PFSK-1 (cell line): ENCODE measurements around the gene PARVB.

Experiments used
- FOXP2 ChIP-seq: optimal IDR thresholded peaks from 2 replicates; pipeline ENCODE3; 2011; ENCODE audit warnings: borderline replicate concordance, control low read depth, inconsistent platforms; ENCODE audit not compliant: insufficient read depth; ENCODE audit errors: extremely low read length, extremely low read depth
- POLR2AphosphoS5 ChIP-seq: IDR thresholded peaks from 2 replicates; pipeline ENCODE4 v1.6.1; 2012; ENCODE audit warnings: low read depth, mild to moderate bottlenecking, control low read depth, low read length, moderate library complexity
- REST ChIP-seq, 2 experiments: IDR thresholded peaks; 2 replicates each; pipeline versions ENCODE4 v1.6.1 to v1.8.0; 2011 to 2012; ENCODE audit warnings: low read depth in 2 of 2, low read length in 2 of 2, control low read depth in 1 of 2, inconsistent platforms in 1 of 2, mild to moderate bottlenecking in 1 of 2, moderate library complexity in 1 of 2; ENCODE audit not compliant: insufficient read depth in 1 of 2
- SIN3A ChIP-seq: IDR thresholded peaks from 2 replicates; pipeline ENCODE4 v1.6.1; 2012; ENCODE audit warnings: mild to moderate bottlenecking, low read length, moderate library complexity, borderline replicate concordance; ENCODE audit not compliant: insufficient read depth
- TAF1 ChIP-seq: IDR thresholded peaks from 2 replicates; pipeline ENCODE4 v1.6.1; 2012; ENCODE audit warnings: low read length, control low read depth, borderline replicate concordance; ENCODE audit not compliant: insufficient read depth

PARVB gene

DNA sequence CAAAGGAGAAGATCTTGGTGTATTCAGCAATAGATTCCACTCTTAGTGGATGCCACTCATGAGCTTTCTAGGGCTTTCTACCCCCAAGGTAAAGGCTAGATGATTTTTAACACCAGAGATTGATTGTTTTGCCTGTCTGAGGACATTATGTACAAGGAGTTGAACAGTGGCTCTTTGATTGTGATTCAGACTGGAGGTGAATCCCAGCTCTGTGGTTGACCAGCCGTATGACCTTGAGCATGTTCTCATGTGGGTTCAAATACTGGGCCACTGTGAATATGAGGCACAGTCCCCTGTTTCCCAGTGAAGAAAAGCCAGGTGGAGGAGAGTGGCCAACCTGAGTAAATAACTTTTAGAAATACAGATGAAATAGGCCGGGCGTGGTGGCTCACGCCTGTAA lies 24.0 kb upstream of the PARVB start:
- TF ChIP-seq SIN3A (no peak), POLR2AphosphoS5 (no peak), TAF1 (no peak), FOXP2 (no peak), REST (IDR thresholded peaks at IDR 0.05; ENCODE audit: insufficient read depth in 1 of 2, low read depth in 2 of 2, low read length in 2 of 2) (no peak)

GRCh38 chr22:44001521-44001920 lies 22.6 kb upstream of the PARVB start:
- TF ChIP-seq TAF1 (no peak), POLR2AphosphoS5 (no peak), REST (IDR thresholded peaks at IDR 0.05; ENCODE audit: insufficient read depth in 1 of 2, low read depth in 2 of 2, low read length in 2 of 2) (no peak), SIN3A (no peak), FOXP2 (no peak)

DNA sequence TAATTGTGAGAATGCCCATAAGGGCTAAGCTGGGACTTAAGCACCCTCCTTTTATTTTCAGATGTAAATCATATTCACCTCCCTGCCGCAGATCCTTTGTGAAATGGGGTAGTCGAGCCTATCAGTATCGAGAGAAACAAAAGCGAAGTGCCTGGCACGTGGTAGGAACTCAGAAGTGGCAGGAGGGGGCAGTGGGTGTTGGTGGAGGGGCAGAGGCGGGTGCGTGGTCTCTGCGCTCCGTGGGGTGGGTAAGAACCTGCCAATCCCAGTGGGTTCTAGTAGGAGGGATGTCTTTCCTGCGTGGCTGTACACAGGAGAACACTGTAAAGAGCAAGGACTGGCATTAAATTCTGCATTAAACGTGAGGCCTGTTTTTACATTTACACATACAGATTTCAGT lies 21.8 kb upstream of the PARVB start:
- TF ChIP-seq SIN3A (no peak), TAF1 (no peak), FOXP2 (no peak), REST (IDR thresholded peaks at IDR 0.05; ENCODE audit: insufficient read depth in 1 of 2, low read depth in 2 of 2, low read length in 2 of 2) (no peak), POLR2AphosphoS5 (no peak)

DNA sequence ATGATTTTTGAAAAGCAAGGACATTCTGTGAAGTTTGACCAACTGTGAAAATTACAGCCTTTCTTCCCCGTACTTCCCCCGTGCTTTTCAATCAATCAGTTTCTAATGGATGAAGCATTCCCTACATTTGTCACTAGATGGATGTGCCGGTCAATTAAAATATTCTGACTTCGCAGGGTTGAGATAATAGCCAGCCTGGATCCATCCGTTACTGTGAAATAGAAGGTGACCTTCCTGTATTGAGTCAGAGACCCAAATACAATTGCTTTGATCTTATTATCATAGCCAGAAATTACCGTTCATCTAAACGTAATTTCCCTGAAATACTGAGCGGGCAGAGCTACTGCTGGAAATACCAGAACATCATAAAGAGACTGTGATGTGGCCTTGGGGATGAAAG lies 21.1 kb upstream of the PARVB start:
- TF ChIP-seq TAF1 (no peak), POLR2AphosphoS5 (no peak), REST (IDR thresholded peaks at IDR 0.05; ENCODE audit: insufficient read depth in 1 of 2, low read depth in 2 of 2, low read length in 2 of 2) (no peak)

DNA sequence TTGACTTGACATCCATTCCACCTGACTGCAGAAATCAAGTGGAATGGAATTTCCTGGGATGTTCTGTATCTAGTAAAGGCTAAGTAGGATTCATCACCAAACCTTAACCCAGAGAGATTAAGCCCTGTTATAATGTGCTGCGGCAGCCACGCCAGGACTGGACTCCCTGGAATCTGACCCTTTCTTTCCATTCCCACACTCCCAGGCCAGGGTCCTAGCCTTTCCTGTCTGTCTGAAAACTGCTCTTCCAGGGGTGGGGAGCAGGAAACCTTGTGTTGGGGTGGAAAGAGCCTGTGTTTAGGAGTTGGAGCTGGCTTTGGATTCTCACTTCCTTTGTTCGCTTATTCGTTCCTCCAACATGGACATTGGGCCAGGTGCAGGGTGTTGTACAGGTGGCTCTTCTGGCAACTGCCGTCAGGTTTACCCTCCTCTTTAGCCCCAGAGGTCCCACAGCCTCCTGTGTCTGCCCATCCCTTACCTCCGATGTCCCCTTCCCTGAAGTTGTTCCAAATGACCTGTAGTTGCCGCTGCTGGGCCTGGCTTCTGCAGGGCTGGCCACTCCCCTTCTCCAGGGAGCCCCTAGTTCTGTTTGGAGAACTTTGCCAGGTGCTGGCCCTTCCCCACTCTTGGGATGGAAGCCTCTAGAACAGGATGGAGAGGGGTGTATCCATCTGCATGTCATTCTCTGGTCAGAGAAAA lies 20.5 kb upstream of the PARVB start:
- TF ChIP-seq TAF1 (no peak), POLR2AphosphoS5 (no peak)
